NCI-H524 (cell line): ENCODE measurements around the gene CYFIP1.

Source experiments
- DNase-seq, 2 experiments: peaks; one replicate each; lab custom pipeline; 2025; lab: John Stamatoyannopoulos, UW

Gene CYFIP1

GRCh38 chr15:22890296-22890695 lies 89.9 kb downstream of the CYFIP1 start:
- DNase-seq: no peak

- no peak for DNase-seq
Observed at GRCh38 chr15:22889146-22889818, 90.9 kb downstream of the CYFIP1 start.

- peak in 1 of 2 experiments; percentile 19 for DNase-seq
Observed at GRCh38 chr15:22888120-22888859, 91.9 kb downstream of the CYFIP1 start.

DNA sequence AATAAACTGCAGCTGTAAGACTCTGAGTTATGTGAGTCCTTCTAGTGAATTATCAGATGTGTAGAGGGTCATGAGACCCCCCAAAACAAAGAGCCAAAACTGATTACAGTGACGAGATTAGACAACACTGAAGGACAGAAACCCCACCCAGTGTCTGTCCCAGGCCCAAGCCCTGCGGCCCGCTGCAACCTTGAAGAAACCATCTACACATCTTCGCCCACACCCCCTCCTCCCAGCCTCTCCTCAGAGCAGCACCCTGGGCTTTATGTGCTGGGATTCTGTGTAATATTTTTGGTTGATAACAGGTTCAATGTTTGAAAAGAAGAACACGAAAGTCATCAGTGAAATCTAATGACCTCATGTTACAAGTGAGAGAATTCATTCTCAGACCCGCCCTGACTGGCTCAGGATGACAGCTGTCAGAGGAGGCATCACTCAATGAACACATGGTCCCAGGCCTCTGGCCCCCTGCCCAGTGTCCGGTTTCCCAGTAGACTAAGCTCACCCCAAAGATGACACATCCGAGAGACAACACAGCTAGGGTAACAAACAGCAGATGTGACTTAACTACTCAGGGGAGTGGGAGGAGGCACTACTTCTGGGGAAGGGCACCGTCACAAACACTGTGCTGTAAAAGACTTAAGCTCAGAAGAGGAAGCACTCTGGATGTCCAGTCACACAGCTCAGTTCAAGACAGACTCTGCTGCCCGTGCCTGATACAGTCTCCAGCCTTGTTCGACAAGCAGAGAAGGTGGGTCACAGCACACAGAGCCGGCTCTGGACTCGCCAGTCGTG lies 92.8 kb downstream of the CYFIP1 start:
- DNase-seq: peak in 1 of 2 experiments; percentile 49

- DNase-seq: no peak
Observed at GRCh38 chr15:22885120-22885519, 95.0 kb downstream of the CYFIP1 start.

GRCh38 chr15:22884344-22884743 lies 95.8 kb downstream of the CYFIP1 start:
- DNase-seq: peak in 1 of 2 experiments; percentile 26

- DNase-seq: no peak
Observed at GRCh38 chr15:22883196-22883595, 97.0 kb downstream of the CYFIP1 start.

DNA sequence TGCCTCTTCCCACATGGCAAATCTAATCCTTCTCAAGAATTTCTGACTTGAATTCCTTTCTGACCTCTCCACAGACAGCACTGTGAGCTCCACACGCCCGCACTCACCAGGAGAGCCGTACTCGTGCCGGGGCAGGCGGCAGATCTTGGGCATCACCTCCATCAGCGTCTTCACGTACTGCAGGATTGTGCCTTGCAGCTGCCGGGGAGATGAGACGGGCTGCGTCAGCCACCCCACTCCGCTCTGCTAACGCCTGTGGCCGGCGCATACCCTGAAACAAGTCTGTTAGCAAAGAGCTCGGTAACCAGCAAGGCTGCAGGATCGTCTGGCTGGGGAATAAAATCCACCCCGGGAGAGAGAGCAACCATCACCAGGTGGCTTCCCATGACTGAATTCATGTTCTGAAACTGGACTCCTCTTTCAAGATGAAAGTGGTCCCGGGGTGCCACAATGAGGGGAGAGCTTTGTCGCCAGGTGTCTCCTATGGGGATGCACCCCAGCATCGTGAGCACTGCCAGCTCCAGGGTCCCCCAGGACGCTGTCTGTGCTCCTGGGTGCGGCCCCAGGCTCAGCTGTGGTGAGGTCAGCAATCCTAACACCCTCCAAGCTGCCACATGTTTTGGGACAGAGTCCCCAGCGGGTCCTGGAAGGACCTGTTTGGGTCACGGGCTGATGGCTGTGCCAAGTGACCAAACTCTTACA lies 98.3 kb downstream of the CYFIP1 start:
- no peak for DNase-seq

GRCh38 chr15:22880981-22881738 lies 99.0 kb downstream of the CYFIP1 start:
- no peak for DNase-seq

- DNase-seq: no peak
Observed at GRCh38 chr15:22880068-22880980, 99.8 kb downstream of the CYFIP1 start.

- peak in 1 of 2 experiments; percentile 7 for DNase-seq
Observed at GRCh38 chr15:22878103-22878502, 102.1 kb downstream of the CYFIP1 start.

DNA sequence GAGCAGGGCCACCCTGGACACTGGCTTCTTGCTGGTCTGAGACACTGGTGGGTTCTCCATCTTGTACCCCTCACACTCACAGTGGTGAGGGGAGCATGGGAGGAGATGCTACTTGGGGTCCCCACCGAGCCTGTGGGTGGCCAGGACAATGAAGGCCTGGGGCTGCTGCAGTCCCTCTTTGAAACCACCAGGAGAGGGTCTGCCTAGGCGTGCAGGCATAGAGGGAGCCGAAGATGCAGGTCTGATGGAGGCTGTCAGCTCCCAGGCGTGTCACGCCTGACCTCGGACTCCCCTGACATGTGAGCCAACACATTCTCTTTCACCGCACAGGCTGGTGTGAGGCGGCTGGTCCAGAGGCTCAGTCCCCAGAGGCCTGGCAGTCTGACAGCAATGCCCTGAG lies 102.6 kb downstream of the CYFIP1 start:
- no peak for DNase-seq

- no peak for DNase-seq
Observed at GRCh38 chr15:22877117-22877516, 103.1 kb downstream of the CYFIP1 start.

DNA sequence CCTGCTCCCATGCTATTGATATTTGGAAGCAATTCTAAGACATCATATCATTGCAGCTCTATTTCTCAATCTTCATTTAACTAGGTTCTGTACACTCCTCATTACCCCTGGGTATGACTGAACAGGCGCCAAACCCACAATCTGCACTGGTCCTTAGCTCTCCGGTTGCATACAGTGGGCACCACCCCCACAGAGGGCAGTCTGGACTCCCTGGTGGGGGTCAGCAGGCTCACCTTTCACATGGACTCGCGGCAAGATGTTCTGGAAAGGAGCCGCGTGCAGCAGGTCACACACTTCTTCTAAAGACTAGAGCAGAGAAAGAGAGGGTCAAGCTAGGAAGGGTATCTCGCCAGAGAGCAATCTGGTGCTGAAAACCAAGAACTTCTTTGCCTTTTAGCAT lies 105.2 kb downstream of the CYFIP1 start:
- no peak for DNase-seq

DNA sequence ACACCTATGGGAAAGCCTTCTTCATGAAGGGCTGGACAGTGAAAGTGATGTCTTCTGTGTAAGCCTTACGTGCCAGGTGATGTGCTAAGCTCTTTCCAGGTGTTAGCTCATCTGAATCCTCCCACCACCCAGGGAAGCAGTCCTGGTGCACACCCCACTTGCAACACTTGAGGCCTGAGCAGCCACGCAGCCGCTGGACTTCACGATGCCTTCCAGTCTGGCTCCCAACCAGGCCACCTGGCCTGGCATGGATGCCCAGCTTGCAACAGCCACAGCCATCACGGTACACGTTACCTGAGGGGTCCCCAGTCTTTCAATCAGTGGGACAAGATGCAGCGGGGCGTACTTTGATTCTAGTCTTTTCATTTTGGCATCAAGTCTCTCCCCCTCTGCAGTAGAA lies 105.9 kb downstream of the CYFIP1 start:
- no peak for DNase-seq

DNA sequence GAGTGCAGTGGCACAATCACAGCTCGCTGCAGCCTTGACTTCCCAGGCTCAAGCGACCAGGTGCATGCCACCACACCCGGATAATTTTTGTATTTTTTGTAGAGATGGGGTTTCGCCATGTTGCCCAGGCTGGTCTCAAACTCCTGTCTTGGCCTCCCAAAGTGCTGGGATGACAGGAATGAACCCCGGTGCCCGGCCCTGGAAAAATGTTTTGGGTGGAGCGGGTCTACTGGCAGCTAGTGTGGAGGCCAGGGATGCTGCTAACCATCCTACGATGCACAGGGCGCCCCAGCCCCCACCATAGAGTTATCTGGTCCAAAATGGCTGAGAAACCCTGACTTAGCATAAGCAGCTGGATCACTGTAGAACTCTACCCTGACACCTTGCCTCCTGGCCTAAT lies 106.3 kb downstream of the CYFIP1 start:
- DNase-seq: no peak

- no peak for DNase-seq
Observed at GRCh38 chr15:22872936-22873701, 107.0 kb downstream of the CYFIP1 start.

GRCh38 chr15:22871481-22872086 lies 108.6 kb downstream of the CYFIP1 start:
- DNase-seq: no peak

- DNase-seq: no peak
Observed at GRCh38 chr15:22870865-22871264, 109.3 kb downstream of the CYFIP1 start.
